NCI-H1436 treated with DMSO at 0.1 percent for 48 hours (cell line): ENCODE results near the gene SH3BP4.

Source experiments
- DNase-seq: peaks from one replicate; lab custom pipeline; 2025; lab: John Stamatoyannopoulos, UW

The SH3BP4 gene

DNA sequence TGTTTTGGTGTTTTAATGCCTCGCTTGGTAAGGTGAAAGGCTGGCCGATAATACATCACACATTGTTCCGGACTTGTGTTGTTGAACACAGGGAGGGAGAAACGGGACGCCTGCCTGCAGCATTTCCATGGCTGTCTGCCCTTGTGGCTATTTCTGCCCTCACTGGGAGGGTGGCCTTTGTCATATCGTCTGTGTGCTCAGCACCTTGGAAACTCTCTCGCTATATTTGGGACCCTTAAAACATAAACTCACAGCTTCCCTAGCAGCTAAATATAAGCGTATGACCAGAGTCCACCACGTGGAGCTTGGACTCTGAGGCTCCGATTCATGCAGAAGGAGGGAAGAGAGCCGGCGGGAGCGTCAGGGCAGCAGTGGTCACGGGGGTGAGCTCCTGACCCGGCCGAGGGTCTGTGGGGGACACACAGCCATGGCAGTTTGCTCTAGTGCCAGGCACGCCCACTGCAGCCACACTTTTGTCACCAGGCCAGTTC is 111.7 kb downstream of the SH3BP4 start:
- DNase-seq, result no peak

DNA sequence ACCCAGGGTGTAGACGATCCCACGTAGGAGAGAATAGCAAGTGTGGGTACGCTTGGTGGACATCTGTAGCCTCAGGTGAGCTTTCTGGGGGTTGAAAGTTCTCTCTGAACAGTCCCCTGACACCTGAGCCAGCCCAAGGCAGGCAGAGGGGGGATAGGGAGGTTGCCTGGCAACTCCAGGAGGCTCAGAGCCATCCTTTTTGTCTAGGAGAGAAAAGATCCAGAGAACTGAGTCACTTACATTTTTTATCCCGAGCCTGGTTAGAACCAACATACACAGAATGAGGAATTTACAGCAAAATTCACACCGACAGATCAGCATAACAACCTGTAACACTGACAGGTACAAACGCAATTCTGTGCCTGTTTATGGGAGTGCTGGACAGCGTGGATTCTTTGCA is 113.2 kb downstream of the SH3BP4 start:
- no peak for DNase-seq

DNA sequence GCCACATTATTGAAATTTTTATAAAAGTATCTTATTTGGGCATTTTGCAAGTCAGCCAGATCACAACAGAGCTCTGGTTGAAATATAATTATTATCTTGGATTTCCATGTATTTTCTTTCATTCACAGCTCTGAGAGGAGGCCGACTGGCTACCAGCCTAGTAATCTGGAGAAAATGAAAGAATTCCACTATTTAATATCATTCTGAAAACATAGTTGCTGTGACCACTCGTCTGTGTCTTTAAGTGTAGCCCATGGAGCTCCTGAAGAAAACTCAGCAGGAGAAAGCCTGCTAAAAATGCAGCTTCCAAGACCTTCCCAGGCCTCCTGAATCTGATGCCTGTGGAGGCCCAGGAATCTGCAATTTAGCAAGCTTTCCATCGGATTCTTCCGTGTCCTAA is 114.7 kb downstream of the SH3BP4 start:
- no peak for DNase-seq

DNA sequence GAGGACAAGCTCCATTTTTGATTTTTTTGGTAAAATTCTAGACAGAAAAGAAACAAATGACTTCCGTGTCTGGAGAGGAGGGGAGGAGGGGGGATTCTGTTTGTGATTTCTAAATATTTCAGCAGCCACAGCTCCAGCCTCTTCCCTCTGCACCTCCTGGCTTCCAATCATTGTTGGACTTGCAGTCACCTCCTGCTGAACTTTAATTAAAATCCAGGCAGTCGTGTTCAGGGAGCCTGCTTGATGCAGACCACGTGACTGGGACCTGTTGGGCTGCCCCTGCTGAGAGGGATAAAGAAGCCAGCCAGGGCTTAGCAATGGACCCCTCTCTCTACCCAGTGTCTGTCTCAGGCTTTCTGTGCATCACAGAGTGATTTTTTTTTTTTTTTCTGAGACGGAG is 115.1 kb downstream of the SH3BP4 start:
- no peak for DNase-seq

DNA sequence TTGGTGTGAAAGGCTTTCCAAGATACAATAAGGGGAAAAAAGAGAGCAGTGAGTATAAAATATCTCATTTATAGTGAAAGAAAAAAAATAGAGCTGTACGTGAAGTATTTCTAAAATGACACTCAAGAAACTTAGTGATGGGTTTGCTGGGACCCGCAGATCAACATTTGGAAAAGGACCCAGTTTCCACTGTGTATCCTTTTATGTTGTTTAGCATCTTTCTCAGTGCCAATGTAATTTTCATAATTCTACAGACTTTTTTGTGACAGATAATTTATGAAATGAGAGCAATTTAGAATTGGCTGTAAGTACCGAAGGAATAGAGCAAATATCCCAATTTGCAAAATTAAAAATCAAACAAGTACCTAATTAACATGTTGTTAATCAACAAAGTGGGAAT is 116.9 kb downstream of the SH3BP4 start:
- DNase-seq, result no peak

DNA sequence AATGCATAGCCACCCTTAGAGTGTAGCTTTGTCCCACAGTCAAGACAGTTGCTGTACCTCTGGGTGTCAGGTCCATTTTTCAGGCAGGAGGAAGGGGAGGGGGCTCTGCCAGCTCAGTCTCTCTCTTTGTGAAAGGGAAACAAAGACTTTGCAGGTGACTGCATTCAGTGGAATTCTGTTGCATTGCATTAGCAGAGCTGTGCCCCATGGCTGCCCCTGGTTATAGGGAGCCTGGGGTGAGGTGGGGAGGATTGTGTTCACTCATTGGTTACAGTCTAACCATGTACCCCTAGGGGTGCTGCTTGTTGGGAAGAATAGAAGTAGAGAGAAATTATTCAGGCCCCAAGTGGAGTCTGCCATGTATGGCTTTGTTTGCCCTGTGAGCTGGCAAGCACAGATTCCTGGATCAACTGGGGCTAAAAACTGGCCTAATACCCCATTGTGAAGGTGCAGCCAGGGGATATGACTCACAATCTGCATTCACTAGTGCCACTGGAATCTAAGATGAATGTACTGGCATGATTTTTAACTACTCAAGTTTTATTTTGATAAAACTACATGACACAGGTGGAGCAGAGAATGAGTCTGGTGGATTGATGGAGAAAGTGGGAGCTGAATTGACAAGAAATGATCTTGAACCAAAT is 118.4 kb downstream of the SH3BP4 start:
- DNase-seq, result no peak

DNA sequence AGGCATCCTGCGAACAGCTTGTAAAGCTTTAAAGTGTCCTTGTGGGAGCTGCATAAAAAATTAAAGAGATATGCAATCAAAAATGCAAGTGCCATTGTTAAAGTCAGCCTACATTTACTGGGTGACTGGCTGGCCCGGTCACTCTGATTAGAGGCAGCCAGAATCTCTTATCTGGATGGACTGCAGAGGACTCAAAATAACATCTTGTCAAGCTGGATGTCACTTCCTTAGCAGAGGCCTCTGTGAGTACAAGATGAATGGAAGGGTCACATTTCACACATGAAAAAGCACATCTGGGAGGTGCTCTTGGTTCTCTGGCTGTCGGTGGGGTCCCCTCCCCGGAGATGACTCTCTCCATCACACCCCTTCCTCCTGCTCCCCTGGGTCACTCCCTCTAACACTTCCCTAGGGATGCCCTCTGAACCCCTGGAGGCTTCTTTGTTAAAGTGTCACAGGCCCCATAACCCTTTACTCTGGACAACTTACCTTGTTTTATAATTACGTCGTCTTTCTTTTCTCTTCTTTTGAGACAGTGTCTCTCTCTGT is 122.1 kb downstream of the SH3BP4 start:
- no peak for DNase-seq

DNA sequence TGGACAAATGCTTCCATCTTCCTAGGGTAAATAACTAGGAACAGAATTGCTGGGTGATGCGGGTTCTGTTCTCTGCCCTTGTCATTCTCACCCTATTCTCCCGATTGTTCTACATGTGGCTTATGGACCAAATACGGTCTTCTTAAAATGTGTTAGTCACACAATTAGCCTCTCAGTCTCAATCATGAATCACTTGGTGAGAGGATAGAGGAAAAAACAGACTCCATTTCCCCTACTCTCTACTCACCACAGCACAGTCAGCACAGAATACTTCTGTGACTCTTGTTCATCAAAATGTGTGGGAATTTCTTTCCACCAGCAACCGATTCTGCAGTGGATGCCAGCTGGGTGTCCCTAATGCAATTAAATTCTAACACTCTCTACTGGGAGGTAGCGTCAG is 125.2 kb downstream of the SH3BP4 start:
- no peak for DNase-seq

DNA sequence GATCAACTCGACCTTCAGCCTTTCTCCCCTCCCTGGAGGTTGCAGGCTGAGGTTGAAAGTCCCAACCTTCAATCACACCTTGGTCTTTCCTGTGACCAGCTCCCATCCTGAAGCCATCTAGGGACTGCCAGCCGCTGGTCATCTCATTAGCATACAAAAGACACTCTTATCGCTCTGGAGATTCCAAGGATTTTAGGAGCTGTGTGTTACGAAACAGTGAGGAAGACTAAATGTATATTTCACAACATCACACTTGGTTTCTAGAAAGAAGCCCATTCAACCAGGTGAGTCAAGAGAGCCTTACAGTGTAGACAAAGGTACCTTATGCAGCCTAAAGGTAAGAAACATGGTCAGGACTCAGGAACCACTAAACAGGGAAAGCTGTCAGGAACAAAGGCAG is 126.4 kb downstream of the SH3BP4 start:
- DNase-seq, result no peak

DNA sequence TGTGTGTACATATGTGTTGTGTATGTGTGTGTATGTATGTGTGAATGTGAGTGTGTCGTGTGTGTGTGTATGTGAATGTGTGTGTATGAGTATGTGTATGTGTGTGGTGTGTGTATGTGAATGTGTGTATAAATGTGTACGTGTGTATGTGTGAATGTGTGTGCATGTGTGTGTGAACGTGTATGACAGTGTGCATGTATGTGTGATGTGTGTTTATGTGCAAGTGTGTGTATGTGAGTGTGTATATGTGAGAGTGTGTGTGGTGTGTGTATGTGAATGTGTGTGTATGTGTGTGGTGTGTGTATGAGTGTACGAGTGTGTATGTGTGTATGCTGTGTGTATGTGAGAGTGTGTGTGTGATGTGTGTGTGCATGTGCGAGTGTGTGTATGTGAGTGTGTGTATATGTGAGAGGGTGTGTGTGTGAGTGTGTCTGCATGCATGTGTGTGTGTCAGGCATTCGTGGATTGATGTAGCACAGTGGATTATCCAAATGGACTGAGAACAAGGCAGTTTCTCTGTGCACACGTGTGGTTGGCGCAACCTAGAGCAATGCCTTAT is 127.2 kb downstream of the SH3BP4 start:
- no peak for DNase-seq

DNA sequence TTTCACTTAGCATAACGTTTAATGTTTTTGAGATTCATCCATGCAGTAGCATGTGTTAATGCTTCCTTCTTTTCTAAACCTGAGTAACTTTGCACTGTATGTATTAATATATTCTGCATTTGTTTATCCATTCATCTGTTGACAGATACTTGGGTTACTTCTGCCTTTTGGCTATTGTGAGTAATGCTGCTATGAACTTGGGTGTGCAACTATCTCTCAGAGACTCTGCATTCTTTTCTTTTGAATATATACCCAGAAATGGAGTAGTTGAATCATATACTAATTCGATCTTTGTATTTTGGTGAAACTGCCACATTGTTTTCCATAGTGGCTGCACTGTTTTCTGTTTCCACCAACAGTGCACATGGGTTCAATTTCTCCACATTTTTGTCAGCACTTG is 128.3 kb downstream of the SH3BP4 start:
- no peak for DNase-seq

DNA sequence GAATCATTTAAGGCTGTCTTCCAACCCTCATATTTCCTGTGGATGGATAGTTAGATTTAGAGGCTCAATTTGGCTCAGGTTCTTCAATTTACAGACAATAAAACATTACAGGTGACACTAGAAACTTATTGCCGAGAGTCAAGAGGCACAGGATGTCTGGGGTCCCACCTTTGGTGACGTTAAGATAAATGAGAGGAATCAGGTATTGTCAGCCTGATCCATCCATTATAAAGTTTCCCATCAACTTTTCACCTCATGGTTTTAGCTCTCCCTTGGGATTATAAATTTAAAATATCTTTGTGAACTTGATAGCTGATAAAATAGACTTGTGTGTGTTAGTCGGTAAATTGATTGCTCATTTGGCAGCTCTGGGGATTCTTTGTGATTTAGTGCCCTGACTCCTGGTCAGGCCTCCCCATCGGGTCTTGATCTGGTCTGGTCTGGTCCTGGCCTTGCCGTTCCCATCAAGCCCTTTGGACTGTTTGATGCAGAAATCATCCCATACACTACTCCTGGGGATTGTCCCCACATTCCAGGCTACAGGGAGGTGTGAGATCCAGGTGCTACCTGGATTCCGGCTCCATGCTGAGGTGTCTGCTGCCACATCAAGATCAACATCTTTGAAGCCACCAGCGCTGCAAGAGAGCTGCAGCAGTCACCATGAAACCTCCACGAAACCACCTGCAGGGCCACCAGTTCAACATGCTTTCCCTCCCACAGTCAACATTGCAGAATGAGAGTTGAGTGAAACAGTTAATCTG is 130.9 kb downstream of the SH3BP4 start:
- no peak for DNase-seq

DNA sequence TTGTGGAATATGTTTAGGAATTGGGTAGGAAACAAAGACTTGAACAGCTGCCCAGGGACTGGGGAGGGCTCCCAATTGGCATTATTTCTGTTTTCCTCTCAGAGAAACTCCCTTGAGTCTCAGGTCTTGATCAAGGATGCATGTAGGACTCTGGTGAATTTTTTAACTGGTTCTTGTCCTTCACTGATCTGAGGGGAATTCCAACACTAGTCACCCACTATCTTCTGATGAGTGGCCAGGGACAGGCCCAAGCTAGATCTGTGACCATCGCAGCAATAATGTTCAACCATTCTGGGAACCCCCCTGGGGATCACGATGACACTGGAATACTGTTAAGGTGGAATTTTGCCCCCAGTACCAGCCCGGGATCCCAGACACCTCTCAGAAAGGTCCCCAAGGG is 132.0 kb downstream of the SH3BP4 start:
- no peak for DNase-seq

DNA sequence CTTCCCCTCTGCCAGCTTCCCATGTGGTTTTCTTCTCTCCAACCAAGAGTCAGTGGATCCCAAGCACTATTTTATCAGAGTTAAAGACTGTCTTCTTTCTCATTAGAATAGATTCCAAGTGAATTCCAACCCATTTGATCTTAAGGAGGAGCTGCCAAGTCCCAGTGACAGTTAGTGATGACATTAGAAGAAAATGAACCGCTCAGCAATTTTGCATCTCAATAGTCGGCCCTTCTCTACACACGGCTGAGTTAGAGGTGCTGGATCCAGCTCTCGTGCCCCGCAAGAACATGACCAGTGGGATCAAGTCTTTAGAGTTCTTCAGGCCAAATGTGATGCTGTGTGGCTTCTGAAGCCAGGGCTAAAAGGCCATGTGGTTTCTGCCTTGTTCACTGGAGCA is 132.6 kb downstream of the SH3BP4 start:
- DNase-seq, result no peak

DNA sequence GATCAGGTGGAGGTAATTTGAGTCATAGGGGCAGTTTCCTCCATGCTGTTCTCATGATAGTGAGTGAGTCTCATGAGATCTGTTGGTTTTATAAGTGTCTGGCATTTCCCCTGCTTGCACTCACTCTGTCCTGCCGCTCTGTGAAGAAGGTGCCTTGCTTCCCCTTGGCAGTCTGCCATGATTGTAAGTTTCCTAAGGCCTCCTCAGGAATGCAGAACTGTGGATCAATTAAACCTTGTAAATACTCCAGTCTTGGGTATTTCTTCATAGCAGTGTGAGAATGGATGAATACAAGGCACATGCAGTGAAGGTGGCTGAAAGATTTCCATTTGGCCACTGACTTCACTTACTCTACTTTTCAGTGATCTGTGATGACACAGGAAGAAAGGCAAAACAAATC is 133.7 kb downstream of the SH3BP4 start:
- DNase-seq, result no peak

DNA sequence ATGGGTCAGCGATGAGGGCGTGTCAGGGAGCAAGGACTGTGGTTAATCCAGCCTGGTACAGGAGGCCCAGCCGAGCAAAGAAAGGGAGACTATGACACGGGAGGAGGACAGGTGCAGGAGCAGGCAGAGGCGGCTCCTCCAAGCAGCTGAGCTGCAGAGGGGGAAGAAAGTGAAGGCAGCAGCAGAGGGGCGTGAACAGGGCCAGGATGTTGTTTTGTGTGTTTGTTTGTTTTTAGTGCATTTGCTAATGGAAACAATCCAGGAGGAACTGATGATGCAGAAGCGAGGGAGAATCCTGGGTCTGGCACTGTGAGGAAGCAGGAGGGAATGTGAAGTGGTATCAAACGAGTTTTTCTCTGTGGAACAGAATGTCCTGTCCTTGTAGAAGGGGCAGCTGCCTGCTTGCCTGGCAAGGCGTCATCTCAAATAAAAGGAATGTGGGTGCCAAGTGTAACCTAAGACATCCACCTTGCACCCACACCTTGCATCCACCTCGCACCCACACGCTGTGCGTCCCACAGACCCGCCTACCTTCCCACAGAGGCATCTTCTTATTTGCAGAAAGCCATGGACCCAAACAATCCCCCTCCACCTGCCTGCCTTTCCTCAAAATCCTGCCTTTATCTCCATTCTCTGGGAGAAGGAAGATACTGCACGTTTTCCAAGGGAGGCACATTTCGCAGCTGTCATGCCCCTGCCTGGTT is 134.8 kb downstream of the SH3BP4 start:
- DNase-seq, result no peak

DNA sequence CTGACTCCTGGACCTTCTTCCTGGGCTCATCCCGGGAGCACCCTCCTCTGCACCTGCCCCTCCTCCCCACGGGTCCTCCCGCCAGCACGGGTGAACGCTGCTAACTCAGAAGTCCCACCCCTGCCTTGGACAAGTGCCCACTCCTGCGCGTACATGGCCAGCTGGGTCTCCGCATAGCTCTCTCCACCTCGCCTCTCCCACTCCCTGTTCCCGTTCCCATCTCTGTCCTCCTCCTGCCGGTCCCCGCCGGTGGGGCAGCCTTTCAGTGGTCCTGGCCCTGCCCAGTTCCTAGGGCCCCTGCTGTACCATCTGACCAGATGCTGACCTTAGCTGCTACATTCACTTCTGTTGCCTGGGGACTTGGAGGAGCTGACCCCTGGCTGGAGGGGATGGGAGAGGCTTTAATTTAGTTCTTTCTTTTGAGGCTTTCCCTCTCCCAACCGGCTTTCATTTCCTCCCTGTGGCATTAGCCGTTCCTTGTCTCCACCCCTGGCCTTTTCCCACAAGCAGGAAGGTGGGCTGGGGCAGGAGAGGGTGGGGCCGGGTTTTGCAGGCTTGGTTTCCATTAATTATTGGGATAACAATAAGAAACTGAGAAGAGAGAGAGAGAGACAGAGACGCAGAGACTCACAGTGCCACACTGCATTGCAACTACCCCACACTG is 136.1 kb downstream of the SH3BP4 start:
- DNase-seq, result no peak

DNA sequence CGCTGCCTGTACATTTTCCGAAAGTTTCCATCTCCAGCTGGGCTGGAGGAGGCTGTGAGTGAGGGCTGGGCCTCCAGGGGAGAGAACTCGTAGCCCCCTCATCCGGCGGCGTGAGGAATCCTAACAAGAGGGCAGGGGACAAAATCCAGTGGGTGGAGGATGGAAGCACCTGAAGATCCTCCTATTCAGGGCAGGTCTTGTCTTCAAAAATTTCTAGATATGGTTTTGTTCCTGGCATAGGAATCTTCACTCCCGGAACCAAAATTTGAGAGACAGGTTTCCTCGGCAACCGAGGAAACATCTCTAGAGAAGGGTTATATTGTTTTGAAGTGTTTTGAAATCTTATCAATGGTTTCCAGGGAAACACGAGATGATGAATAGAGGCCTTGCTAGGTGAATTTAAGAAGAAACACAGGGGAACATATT is 136.7 kb downstream of the SH3BP4 start:
- DNase-seq, result no peak

DNA sequence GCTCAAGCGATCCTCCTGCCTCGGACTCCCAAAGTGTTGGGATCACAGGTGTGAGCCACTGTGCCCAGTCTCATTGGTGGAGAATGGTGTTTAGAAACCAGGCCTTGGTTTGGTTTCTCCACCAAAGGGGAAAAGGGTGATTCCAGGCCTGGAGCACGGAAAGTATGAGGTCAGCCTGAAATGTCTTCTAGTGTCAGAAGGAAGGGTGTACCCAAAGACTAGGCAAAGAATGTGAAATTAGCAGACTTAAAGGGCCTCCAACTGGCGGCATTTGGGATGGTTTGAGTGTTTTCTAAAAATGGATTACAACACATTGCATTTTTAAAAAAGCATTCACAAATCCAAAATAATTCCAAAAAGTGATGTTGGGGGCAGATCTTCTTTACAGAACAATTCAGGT is 139.6 kb downstream of the SH3BP4 start:
- DNase-seq, result no peak

DNA sequence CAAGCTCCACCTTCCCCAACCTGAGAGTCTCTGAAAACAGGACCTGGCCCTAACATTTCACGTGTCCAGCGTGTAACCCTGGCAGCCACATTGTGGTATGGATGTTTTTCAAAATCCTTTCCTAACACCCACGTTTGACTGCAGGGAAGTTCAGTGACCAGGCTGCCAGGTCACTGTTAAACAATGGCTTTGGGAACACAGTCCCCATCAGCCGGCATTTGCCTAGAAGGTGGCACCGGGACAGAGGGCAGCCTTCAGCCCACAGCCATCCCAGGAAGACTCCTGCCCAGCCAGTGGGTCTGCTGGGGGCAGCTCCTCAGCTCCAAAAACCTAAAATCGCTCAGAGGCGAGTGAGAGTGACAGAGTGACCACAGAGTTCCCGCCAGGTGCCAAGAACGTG is 140.2 kb downstream of the SH3BP4 start:
- DNase-seq, result no peak

DNA sequence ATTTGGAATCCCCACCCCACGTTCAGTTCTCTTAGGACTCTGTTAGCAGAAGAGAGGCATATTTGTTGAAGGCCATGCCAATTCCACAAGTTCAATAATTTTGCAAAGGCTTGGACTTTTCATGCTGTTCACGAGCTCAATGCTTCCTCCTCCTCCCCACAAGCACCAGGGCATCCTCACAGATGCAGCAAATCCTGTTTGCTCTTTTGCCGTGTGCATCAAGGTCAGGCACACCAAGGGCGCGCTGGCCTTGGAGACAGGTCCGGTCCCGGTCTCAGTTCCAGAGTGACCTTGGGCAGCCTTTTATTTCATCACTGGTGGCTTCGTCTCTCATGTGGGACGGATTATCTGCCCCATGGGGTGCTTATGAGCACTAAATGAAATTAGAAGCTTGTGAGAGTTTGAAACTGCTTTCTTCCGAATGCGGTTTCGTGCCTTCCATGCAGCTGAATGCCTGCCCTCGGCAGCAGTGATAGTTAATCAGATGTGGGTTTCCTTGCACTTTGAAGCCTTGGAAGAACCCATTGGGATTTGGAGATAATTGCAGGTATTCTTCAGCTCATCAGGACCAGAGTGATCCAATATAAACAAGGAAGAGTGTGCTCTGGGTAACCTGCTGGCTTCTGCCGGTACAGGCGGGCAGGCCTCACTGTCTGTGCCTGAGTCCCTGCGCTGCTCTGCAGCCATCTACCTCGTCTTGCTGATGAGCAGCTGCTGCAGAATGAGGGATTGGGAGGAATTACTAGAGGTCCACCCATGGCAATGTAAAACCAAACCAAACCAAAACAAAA is 140.8 kb downstream of the SH3BP4 start:
- no peak for DNase-seq
